ENCODE measurements around the gene UVRAG. TPM values are rescaled to one million over a fixed set of nuclear protein-coding genes. Genes with fewer than 3 reads are reported as not detected.
A peak's percentile ranks its signal among the peaks of the same experiment; 100 is the strongest.

UVRAG gene
- total RNA-seq, 1 experiment from 2014 or later: 13.0 TPM

DNA sequence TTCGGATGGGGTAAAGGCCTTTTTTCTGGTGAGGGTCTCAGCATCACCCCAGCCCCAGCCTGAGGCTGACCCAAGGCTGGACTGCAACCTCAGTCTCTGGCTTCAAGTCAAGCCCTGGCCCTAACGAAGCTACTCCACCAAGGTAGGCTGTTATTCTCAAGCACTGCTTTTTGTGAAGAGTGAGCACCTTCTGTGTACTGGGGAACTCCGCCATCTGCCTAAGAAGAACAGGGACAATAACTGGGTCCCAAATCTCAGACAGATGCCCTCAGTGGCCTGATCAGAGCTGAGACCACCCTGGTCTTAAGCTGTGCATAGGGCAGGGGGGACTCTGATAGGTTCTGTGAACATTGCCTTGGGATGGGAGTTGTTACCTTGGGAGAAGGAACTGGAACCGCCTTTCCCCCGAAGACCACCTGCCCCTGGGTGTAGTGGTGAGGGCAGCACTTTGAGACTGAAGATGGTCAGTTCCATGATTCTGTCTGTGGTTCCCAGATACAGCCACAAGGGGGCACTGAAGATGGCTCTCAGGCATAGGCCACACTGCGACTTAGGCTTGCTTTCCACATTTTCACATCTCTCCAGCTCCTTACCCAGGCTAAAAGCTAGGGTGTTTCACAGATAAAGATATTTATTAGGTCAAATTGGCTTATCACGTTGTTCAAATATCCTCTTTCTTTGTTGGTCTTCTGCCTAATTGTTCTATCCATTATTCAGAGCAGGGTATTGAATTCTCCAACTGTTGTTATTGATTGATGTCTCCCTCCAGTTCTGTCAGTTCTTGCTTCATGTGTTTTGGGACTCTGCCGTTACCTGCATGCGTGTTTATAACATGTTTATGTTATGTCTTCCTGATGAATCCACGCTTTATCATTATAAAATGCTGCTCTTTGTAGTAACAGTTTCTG is 11.8 kb upstream of the UVRAG start:
- Histone ChIP-seq H3K4me1 (ENCODE audit: insufficient read depth, low read length) (peaks cover 9% of the 10 kb centered on the region; the same call in 1 of the 2 replicates), H3K4me2 (ENCODE audit: low read length) (no peak overlapping the region), H4K20me1 (ENCODE audit: low read length) (no peaks in the 10 kb centered on the region), H3K36me3 (ENCODE audit: low read depth, low read length) (no peaks in the 10 kb centered on the region), H3K79me2 (ENCODE audit: low read length) (no peaks in the 10 kb centered on the region), H3F3A (ENCODE audit: low read length, unreplicated experiment) (no peaks in the 10 kb centered on the region), H3K9me2 (replicated peaks; ENCODE audit: low read length) (no peaks in the 10 kb centered on the region), H3K27me3 (ENCODE audit: low read length) (no peaks in the 10 kb centered on the region), H3K27ac (ENCODE audit: low read length) (no peak overlapping the region), H2AFZ (ENCODE audit: low read length) (no peak overlapping the region), H3K9me3 (ENCODE audit: low read length) (no peaks in the 10 kb centered on the region), H3K4me3 (ENCODE audit: low read length) (no peak overlapping the region), H3K9ac (ENCODE audit: low read length) (no peak overlapping the region)
- peak; percentile 84 for DNase-seq
- no TSS peak for BruUV-seq (replicated peaks)
- intact Hi-C loops (cut with micrococcal nuclease): loop anchor here (1.0 to 5.0 kb wide), 3 partner anchors 64 to 516 kb away; no protein-coding TSS in a partner anchor
- CTCF ChIA-PET: interaction anchor here (1.0 to 1.6 kb wide), 4 partner anchors 10 to 344 kb away, joined by 3 to 15 read pairs (median 8); no protein-coding TSS in a partner anchor
- peak; percentile 96 for ATAC-seq
- TF ChIP-seq EZH2phosphoT487 (IDR thresholded peaks at IDR 0.05; ENCODE audit: borderline replicate concordance, low read length): no peak
- no peak for TF ChIP-seq EZH2 (IDR thresholded peaks at IDR 0.05; ENCODE audit: low read length, unreplicated experiment)
- TF ChIP-seq, protein P1, sequence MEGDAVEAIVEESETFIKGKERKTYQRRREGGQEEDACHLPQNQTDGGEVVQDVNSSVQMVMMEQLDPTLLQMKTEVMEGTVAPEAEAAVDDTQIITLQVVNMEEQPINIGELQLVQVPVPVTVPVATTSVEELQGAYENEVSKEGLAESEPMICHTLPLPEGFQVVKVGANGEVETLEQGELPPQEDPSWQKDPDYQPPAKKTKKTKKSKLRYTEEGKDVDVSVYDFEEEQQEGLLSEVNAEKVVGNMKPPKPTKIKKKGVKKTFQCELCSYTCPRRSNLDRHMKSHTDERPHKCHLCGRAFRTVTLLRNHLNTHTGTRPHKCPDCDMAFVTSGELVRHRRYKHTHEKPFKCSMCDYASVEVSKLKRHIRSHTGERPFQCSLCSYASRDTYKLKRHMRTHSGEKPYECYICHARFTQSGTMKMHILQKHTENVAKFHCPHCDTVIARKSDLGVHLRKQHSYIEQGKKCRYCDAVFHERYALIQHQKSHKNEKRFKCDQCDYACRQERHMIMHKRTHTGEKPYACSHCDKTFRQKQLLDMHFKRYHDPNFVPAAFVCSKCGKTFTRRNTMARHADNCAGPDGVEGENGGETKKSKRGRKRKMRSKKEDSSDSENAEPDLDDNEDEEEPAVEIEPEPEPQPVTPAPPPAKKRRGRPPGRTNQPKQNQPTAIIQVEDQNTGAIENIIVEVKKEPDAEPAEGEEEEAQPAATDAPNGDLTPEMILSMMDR (conservative IDR thresholded peaks at IDR 0.05; ENCODE audit: low read depth, low read length): peak; percentile 97
- POLR2A ChIA-PET (ENCODE audit: unreplicated experiment): no interaction called here

DNA sequence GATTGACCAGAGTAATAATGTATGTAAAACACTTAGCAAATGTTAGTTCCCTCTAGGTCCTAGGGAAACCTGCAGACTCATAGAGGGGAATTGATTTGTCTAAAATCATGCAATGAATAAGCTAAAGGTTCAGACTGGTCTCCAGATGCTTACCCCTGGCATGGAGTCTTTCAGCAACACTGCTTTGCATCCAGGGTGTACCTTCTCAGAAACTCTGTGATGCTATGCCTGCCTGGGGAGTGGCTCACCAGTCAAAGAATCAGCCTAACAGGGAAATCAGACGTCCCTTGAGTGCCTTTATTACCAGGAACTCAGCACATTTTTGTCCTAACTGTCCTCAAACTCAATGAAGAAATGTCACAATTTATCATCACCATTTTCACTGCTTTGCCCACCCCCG is 5.9 kb upstream of the UVRAG start:
- intact Hi-C loops (cut with micrococcal nuclease): no loop called here
- ChIA-PET CTCF (no interaction called here), POLR2A (ENCODE audit: unreplicated experiment) (no interaction called here)
- Histone ChIP-seq H3K4me1 (ENCODE audit: insufficient read depth, low read length) (peaks cover 19% of the 10 kb centered on the region), H3K9me2 (replicated peaks; ENCODE audit: low read length) (no peaks in the 10 kb centered on the region), H4K20me1 (ENCODE audit: low read length) (no peaks in the 10 kb centered on the region), H3K27me3 (ENCODE audit: low read length) (no peaks in the 10 kb centered on the region), H3K9me3 (ENCODE audit: low read length) (no peaks in the 10 kb centered on the region), H3K4me2 (ENCODE audit: low read length) (no peak overlapping the region), H3K79me2 (ENCODE audit: low read length) (no peaks in the 10 kb centered on the region), H3K27ac (ENCODE audit: low read length) (no peak overlapping the region), H3F3A (ENCODE audit: low read length, unreplicated experiment) (no peaks in the 10 kb centered on the region), H3K4me3 (ENCODE audit: low read length) (no peak overlapping the region), H2AFZ (ENCODE audit: low read length) (no peak overlapping the region), H3K36me3 (ENCODE audit: low read depth, low read length) (no peaks in the 10 kb centered on the region), H3K9ac (ENCODE audit: low read length) (no peak overlapping the region)
- TF ChIP-seq, protein P1 (conservative IDR thresholded peaks at IDR 0.05; ENCODE audit: low read depth, low read length): no peak
- TF ChIP-seq EZH2 (IDR thresholded peaks at IDR 0.05; ENCODE audit: low read length, unreplicated experiment): no peak
- TF ChIP-seq EZH2phosphoT487 (IDR thresholded peaks at IDR 0.05; ENCODE audit: borderline replicate concordance, low read length): no peak
- no TSS peak for BruUV-seq (replicated peaks)
- DNase-seq (no peak), ATAC-seq (no peak)

DNA sequence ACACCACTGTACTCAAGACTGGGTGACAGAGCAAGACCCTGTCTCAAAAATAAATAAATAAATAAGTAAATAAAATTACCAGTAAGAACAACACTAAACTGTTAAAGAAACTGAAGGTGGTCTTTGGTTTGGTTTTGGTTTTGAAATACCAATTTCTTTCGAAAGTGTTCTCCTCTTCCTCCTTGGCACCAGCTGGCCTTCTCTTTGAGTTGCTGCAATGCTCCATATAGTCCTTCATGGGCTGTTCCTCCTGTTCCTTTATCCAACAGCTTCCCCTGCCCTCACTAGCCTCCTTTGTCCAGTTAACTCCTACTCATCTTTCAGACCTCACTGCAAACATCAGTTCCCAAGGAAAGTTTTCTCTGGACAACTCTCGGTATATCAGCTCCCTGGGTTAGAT is 5.0 kb upstream of the UVRAG start:
- peaks cover 21% of the 10 kb centered on the region for H3K4me1 ChIP-seq (ENCODE audit: insufficient read depth, low read length)
- H3K36me3 ChIP-seq (ENCODE audit: low read depth, low read length): no peaks in the 10 kb centered on the region
- no peaks in the 10 kb centered on the region for H3K27me3 ChIP-seq (ENCODE audit: low read length)
- ChIA-PET POLR2A (ENCODE audit: unreplicated experiment) (no interaction called here), CTCF (no interaction called here)
- no peaks in the 10 kb centered on the region for H3K79me2 ChIP-seq (ENCODE audit: low read length)
- DNase-seq: no peak
- TF ChIP-seq EZH2 (IDR thresholded peaks at IDR 0.05; ENCODE audit: low read length, unreplicated experiment) (no peak), EZH2phosphoT487 (IDR thresholded peaks at IDR 0.05; ENCODE audit: borderline replicate concordance, low read length) (no peak)
- TF ChIP-seq, protein P1 (conservative IDR thresholded peaks at IDR 0.05; ENCODE audit: low read depth, low read length): no peak
- no peaks in the 10 kb centered on the region for H3F3A ChIP-seq (ENCODE audit: low read length, unreplicated experiment)
- no peak overlapping the region for H3K27ac ChIP-seq (ENCODE audit: low read length)
- H3K4me2 ChIP-seq (ENCODE audit: low read length): no peak overlapping the region
- H3K4me3 ChIP-seq (ENCODE audit: low read length): no peak overlapping the region
- ATAC-seq: no peak
- no peaks in the 10 kb centered on the region for H4K20me1 ChIP-seq (ENCODE audit: low read length)
- no peaks in the 10 kb centered on the region for H3K9me2 ChIP-seq (replicated peaks; ENCODE audit: low read length)
- intact Hi-C loops (cut with micrococcal nuclease): loop anchor here (5.0 to 10.0 kb wide), 2 partner anchors 222 to 635 kb away; partner anchors contain the start of gene EMSY
- no peak overlapping the region for H2AFZ ChIP-seq (ENCODE audit: low read length)
- no TSS peak for BruUV-seq (replicated peaks)
- no peaks in the 10 kb centered on the region for H3K9me3 ChIP-seq (ENCODE audit: low read length)
- H3K9ac ChIP-seq (ENCODE audit: low read length): no peak overlapping the region

Data from PC-3 (cell line).